CD4-positive, alpha-beta T cell treated with Interleukin-4 for 4 hours (primary cell): ENCODE measurements around the gene GLRA2.

Experiments
- DNase-seq: peaks from one replicate; pipeline ENCODE4 v3.0.0-alpha.2; 2020

The GLRA2 gene

GRCh38 chrX:14712096-14712495, 182.8 kb downstream of the GLRA2 start:
- no peak for DNase-seq

GRCh38 chrX:14717949-14718348, 188.6 kb downstream of the GLRA2 start:
- no peak for DNase-seq

GRCh38 chrX:14718403-14718802, 189.1 kb downstream of the GLRA2 start:
- DNase-seq, result no peak

- DNase-seq, result no peak
Observed at GRCh38 chrX:14729058-14729457, 199.7 kb downstream of the GLRA2 start.

GRCh38 chrX:14738643-14739042, 209.3 kb downstream of the GLRA2 start:
- DNase-seq, result no peak

GRCh38 chrX:14753441-14753840, 224.1 kb downstream of the GLRA2 start:
- DNase-seq, result no peak

GRCh38 chrX:14758029-14758491, 228.7 kb downstream of the GLRA2 start:
- no peak for DNase-seq

GRCh38 chrX:14775416-14775815, 246.1 kb downstream of the GLRA2 start:
- no peak for DNase-seq

- no peak for DNase-seq
Observed at GRCh38 chrX:14776901-14777300, 247.6 kb downstream of the GLRA2 start.

- DNase-seq, result no peak
Observed at GRCh38 chrX:14777525-14777924, 248.2 kb downstream of the GLRA2 start.

- no peak for DNase-seq
Observed at GRCh38 chrX:14779580-14779979, 250.2 kb downstream of the GLRA2 start.
